ENCODE data around the gene CHRNG.
"Not testable (repeated sequence)": the region's sequence is repeated elsewhere in the genome, so short reads cannot be mapped to it uniquely, and the experiment has no call there.

DNA sequence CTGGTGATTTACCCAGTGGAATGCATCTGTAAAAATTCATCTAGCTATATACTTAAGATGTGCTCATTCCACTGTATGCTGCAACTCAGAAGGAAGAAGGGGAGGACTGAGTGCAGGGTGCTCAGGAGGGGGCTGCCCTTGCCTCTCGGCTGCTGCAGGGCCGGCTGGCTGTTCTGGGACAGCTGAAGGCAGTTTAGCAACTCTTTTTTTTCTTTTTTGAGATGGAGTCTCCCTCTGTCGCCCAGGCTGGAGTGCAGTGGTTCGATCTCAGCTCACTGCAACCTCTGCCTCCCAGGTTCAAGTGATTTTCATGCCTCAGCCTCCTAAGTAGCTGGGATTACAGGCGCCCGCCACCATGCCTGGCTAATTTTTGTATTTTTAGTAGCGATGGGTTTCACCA, 6.7 kb upstream of the CHRNG start:
- TF ChIP-seq, protein P1, sequence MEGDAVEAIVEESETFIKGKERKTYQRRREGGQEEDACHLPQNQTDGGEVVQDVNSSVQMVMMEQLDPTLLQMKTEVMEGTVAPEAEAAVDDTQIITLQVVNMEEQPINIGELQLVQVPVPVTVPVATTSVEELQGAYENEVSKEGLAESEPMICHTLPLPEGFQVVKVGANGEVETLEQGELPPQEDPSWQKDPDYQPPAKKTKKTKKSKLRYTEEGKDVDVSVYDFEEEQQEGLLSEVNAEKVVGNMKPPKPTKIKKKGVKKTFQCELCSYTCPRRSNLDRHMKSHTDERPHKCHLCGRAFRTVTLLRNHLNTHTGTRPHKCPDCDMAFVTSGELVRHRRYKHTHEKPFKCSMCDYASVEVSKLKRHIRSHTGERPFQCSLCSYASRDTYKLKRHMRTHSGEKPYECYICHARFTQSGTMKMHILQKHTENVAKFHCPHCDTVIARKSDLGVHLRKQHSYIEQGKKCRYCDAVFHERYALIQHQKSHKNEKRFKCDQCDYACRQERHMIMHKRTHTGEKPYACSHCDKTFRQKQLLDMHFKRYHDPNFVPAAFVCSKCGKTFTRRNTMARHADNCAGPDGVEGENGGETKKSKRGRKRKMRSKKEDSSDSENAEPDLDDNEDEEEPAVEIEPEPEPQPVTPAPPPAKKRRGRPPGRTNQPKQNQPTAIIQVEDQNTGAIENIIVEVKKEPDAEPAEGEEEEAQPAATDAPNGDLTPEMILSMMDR (IDR thresholded peaks at IDR 0.05; ENCODE audit: poor library complexity, severe bottlenecking), result not testable (repeated sequence)
- not testable (repeated sequence) for TF ChIP-seq MXI1 (conservative IDR thresholded peaks at IDR 0.05; ENCODE audit: poor library complexity, severe bottlenecking); EP300 (conservative IDR thresholded peaks at IDR 0.05; ENCODE audit: poor library complexity, severe bottlenecking); SMC3 (conservative IDR thresholded peaks at IDR 0.05; ENCODE audit: poor library complexity); POLR2AphosphoS5 (IDR thresholded peaks at IDR 0.05); EZH2 (IDR thresholded peaks at IDR 0.05; ENCODE audit: borderline replicate concordance, insufficient read depth, low read length, poor library complexity, severe bottlenecking); RAD21 (conservative IDR thresholded peaks at IDR 0.05)
- TF ChIP-seq, protein P2, sequence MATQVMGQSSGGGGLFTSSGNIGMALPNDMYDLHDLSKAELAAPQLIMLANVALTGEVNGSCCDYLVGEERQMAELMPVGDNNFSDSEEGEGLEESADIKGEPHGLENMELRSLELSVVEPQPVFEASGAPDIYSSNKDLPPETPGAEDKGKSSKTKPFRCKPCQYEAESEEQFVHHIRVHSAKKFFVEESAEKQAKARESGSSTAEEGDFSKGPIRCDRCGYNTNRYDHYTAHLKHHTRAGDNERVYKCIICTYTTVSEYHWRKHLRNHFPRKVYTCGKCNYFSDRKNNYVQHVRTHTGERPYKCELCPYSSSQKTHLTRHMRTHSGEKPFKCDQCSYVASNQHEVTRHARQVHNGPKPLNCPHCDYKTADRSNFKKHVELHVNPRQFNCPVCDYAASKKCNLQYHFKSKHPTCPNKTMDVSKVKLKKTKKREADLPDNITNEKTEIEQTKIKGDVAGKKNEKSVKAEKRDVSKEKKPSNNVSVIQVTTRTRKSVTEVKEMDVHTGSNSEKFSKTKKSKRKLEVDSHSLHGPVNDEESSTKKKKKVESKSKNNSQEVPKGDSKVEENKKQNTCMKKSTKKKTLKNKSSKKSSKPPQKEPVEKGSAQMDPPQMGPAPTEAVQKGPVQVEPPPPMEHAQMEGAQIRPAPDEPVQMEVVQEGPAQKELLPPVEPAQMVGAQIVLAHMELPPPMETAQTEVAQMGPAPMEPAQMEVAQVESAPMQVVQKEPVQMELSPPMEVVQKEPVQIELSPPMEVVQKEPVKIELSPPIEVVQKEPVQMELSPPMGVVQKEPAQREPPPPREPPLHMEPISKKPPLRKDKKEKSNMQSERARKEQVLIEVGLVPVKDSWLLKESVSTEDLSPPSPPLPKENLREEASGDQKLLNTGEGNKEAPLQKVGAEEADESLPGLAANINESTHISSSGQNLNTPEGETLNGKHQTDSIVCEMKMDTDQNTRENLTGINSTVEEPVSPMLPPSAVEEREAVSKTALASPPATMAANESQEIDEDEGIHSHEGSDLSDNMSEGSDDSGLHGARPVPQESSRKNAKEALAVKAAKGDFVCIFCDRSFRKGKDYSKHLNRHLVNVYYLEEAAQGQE (IDR thresholded peaks at IDR 0.05; ENCODE audit: borderline replicate concordance), result not testable (repeated sequence)

Measured in neural cell (in vitro differentiated cells).